AG09309 (cell line): ENCODE measurements around the gene IQSEC1.

ENCODE experiments used
- DNase-seq: peaks from one replicate; pipeline ENCODE4 v3.0.0-alpha.2; 2010; ENCODE audit warnings: low read depth
- H3K4me3 ChIP-seq: 2 replicates; pipeline ENCODE4 v1.5.1; 2011; ENCODE audit warnings: mild to moderate bottlenecking, low read depth, low read length, moderate library complexity; ENCODE audit not compliant: control insufficient read depth
- CTCF ChIP-seq: IDR thresholded peaks from 2 replicates; pipeline ENCODE4 v1.5.1; 2011; ENCODE audit warnings: mild to moderate bottlenecking, low read depth, low read length, inconsistent platforms; ENCODE audit not compliant: insufficient read depth, control insufficient read depth; ENCODE audit errors: missing control alignments

IQSEC1 gene

DNA sequence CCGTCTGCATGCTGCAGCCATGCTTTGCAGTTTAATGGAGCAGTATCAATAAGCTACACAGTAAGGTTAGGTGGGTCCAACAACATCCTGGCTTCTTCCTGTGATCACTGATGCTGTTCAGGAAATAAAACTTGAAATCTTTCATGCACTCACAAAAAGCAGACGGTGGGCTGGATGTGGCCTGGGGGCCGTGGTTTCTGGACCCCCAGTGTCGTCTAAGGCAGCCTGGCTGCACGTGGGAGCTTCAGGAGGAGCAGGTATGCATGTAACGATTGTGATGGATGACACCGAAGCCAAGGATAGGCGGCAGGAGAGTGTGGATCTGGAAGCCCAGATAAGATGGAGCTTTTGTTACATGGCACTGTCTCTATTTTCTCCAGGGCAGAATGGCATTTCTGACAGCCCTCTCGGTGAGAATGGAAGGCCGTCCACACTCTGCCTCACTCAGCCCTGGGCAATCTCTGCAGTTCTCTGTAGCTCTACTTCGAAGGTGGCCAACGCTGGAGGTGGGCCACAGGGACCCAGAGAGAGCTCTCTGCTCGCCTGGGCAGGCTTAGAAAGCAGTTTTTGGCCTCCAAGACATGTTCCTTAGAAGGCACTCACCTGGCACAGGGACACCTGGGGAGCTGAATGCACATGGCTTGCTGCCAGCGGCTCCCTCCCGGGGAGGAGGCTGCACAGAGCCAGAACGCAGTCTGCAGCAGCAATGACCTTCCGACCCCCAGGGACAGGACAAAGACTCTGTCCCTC is 46.4 kb upstream of the IQSEC1 start:
- H3K4me3 ChIP-seq: no peak overlapping the region
- no peak for TF ChIP-seq CTCF
- no peak for DNase-seq

- H3K4me3 ChIP-seq: no peak overlapping the region
- DNase-seq: no peak
- TF ChIP-seq CTCF: no peak
Observed at GRCh38 chr3:13116426-13116825, 43.2 kb upstream of the IQSEC1 start.

- no peak for DNase-seq
- no peak overlapping the region for H3K4me3 ChIP-seq
- TF ChIP-seq CTCF: no peak
Observed at GRCh38 chr3:13115991-13116390, 42.8 kb upstream of the IQSEC1 start.

- H3K4me3 ChIP-seq: no peak overlapping the region
- no peak for TF ChIP-seq CTCF
- DNase-seq: no peak
Observed at GRCh38 chr3:13115576-13115910, 42.3 kb upstream of the IQSEC1 start.

GRCh38 chr3:13114811-13115575 is 41.8 kb upstream of the IQSEC1 start:
- no peak overlapping the region for H3K4me3 ChIP-seq
- no peak for DNase-seq
- no peak for TF ChIP-seq CTCF

- no peak overlapping the region for H3K4me3 ChIP-seq
- no peak for DNase-seq
- TF ChIP-seq CTCF: no peak
Observed at GRCh38 chr3:13113346-13114330, 40.4 kb upstream of the IQSEC1 start.
